Activated CD4-positive, alpha-beta T cell treated with anti-CD3 and anti-CD28 coated beads for 48 hours (primary cell): ENCODE data around the gene MYO7A.
A peak's percentile ranks its signal among the peaks of the same experiment; 100 is the strongest.

Source experiments
- DNase-seq: peaks from one replicate; pipeline ENCODE4 v3.0.0-alpha.2; 2020

Gene MYO7A

GRCh38 chr11:77147668-77148321 lies 19.7 kb downstream of the MYO7A start:
- DNase-seq = peak; percentile 25

GRCh38 chr11:77148963-77149715 lies 21.1 kb downstream of the MYO7A start:
- no peak for DNase-seq

- DNase-seq = no peak
These were observed 21.8 kb downstream of the MYO7A start for GRCh38 chr11:77149716-77150392.

- no peak for DNase-seq
These were observed 22.8 kb downstream of the MYO7A start for GRCh38 chr11:77150836-77151235.

DNA sequence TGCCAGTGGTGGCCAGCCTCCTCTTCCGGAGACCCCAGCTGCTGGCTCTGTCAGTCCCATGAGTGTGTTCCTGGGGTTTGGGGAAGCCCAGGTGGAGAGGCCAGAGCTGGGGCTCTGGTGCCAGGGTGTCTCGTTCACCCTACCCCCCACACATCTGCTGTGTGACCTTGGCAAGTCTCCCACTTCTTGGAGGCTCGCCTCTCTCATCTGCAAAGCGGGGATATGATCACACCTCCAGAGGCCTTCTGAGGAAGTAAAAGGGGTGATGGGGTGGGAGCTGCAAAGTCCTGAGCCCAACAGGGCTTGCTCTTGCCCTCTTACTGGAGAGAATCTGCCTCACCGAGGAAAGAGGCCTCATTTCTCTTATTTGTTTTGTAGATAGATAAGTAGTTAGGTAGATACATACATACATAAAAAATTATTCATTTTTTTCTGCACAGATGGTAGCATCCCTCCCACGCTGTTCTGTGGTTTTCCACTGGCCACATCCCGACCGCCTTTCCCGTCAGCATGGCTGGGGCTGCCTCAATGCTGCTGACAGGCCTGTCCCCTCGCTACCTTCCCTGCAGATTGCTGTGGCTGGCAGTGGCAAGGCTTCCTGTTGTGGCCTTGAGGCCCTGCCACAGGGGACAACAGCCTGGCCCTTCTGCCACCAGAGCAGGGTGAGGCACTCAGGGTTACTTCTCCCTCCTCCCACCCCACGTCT lies 23.9 kb downstream of the MYO7A start:
- DNase-seq = peak; percentile 78

- DNase-seq = no peak
These were observed 24.8 kb downstream of the MYO7A start for GRCh38 chr11:77152846-77153245.

GRCh38 chr11:77153276-77154185 lies 25.5 kb downstream of the MYO7A start:
- DNase-seq = no peak

GRCh38 chr11:77154381-77155081 lies 26.5 kb downstream of the MYO7A start:
- no peak for DNase-seq

- no peak for DNase-seq
These were observed 27.0 kb downstream of the MYO7A start for GRCh38 chr11:77155082-77155475.

DNA sequence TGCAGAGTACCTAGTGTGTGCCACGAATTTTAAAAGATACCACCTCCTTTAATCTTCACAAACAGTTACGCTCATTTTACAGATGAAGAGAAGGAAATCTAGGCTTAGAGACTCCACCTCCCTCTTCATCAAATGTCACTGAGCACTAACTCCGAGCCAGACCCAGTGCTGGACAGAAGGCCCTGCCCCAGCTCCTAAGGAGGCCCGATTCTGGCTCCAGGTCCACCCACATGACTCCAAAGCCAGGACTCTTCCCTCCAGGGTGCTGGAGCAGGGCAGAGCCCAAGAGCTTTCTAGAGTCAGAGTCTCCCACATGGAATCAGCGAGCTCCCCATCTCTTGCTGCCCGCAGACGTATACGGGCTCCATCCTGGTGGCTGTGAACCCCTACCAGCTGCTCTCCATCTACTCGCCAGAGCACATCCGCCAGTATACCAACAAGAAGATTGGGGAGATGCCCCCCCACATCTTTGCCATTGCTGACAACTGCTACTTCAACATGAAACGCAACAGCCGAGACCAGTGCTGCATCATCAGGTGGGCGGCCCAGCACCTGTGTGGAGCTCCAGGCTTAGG lies 27.6 kb downstream of the MYO7A start:
- DNase-seq = no peak

GRCh38 chr11:77156396-77157195 lies 28.6 kb downstream of the MYO7A start:
- DNase-seq = no peak

DNA sequence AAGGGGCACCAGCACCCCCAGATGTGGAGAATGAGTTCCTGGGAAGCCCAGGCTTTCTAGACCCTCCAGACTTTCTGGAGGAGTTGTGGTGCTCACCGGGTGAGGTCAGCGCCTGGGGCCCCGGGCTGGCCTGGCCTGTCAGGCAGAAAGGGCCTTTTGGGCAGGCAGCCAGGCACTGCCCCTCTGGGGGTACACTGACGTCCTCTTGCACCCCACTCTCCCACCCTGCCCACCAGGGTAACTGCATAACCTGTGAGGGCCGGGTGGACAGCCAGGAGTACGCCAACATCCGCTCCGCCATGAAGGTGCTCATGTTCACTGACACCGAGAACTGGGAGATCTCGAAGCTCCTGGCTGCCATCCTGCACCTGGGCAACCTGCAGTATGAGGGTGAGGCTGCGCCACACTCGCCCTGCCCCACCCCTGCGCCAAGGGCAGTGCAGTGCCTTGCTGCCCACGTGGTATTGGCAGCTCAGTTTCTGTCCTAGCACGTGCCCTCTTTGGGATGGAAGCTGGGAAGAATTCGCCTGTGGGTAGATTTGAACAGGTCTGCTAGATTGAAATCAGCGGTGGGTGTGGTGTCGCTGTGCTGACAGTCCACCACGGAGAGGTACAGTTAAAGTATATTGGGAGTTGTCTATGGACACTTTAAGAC lies 30.1 kb downstream of the MYO7A start:
- DNase-seq = no peak

DNA sequence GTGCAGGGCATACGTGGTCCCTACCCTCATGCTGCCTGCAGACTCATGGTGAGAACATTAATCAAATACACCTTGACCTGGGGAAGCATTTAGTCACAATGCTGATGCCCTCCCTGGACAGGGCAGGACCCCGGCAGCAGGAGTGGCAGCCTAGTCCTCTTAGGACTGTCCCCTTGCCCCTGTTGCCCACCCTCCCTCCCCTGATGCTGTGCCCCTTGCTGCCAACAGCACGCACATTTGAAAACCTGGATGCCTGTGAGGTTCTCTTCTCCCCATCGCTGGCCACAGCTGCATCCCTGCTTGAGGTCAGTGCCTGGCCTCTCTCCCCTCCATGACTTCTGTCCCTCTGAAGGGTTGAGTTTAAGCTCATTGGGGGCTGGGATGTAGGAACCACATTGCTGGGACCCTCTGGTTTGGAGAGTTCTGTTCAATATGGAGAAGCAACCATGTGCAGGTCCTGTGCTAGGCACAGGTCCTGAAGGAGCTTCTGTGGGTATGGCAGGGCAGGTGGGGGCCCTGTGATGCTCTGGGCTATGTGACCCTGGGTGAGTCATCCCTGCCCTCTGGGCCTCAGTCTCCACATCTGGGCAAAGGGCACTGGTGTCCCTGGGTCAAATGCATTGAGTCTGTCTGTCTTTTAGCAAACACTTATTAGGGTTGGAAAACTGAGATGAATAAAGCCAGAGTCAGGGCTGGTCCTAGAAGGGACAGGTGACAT lies 31.3 kb downstream of the MYO7A start:
- no peak for DNase-seq

- no peak for DNase-seq
These were observed 32.0 kb downstream of the MYO7A start for GRCh38 chr11:77159937-77160495.

GRCh38 chr11:77163271-77163670 lies 35.2 kb downstream of the MYO7A start:
- no peak for DNase-seq

DNA sequence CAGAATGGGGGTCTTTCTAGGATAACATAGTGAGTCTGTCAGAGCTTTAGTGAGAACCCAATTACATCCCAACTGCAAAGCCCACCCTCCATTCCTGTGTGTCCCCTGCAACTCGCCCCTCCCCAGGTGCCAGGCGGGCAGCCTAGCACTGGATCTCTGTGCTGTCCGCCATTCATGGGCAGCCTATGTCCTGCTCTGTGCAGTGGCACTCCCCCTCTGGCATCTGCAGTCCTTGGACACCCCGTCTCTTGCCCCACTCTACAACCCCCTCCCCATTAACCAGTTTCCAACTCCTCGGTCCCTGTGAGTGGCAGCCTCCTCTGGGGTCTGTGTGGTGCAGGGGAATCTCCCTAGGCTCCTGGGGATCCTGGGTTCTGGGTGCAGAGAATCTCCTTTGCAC lies 37.0 kb downstream of the MYO7A start:
- no peak for DNase-seq

DNA sequence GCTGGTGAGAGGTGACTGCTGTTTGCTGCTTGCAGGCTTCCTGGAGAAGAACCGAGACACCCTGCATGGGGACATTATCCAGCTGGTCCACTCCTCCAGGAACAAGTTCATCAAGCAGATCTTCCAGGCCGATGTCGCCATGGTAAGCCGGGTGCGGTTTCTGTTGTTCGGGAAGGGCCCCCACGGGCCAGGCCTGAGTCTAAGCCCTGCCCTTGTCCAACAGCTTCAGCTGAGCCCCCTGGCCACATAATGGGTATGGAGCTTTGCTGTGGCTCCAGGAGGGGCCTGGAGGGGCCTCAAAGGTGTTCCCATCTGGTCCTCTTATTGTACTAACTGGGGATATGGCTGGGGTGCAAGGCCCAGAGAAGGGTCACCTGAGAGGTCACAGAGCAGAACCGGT lies 38.0 kb downstream of the MYO7A start:
- no peak for DNase-seq

GRCh38 chr11:77167111-77167626 lies 39.1 kb downstream of the MYO7A start:
- no peak for DNase-seq

- DNase-seq = no peak
These were observed 39.7 kb downstream of the MYO7A start for GRCh38 chr11:77167791-77168190.
